Karpas-422 (cell line): ENCODE measurements around the gene CEP104. TPM values are rescaled to one million over a fixed set of nuclear protein-coding genes. Genes with fewer than 3 reads are reported as not detected.

Experiments
- DNase-seq: peaks from one replicate; pipeline ENCODE4 v3.0.0-alpha.2; 2015
- H2AFZ ChIP-seq: fragments of 200-600 bp; sonication (generic); 2 replicates; pipeline ENCODE4 v1.6.1; 2014; ENCODE audit warnings: antibody characterized with exemption, low read length, mixed read lengths
- H3K27ac ChIP-seq: fragments of 200-600 bp; sonication (generic); 2 replicates; pipeline ENCODE4 v1.5.1; 2014; ENCODE audit warnings: mild to moderate bottlenecking, low read length, moderate library complexity
- H3K27me3 ChIP-seq: fragments of 200-600 bp; sonication (generic); 2 replicates; pipeline ENCODE4 v1.6.1; 2014; ENCODE audit warnings: low read length, mixed read lengths
- H3K36me3 ChIP-seq: fragments of 200-600 bp; sonication (generic); 2 replicates; pipeline ENCODE4 v1.6.1; 2014; ENCODE audit warnings: low read length, mixed read lengths; ENCODE audit not compliant: insufficient read depth
- H3K4me1 ChIP-seq: fragments of 200-600 bp; sonication (generic); 2 replicates; pipeline ENCODE4 v1.6.1; 2014; ENCODE audit warnings: mild to moderate bottlenecking, low read length, mixed read lengths
- H3K4me2 ChIP-seq: fragments of 200-600 bp; sonication (generic); 2 replicates; pipeline ENCODE4 v1.6.1; 2014; ENCODE audit warnings: low read length, low read depth, mild to moderate bottlenecking; ENCODE audit not compliant: poor library complexity, severe bottlenecking
- H3K4me3 ChIP-seq: fragments of 200-600 bp; sonication (generic); 2 replicates; pipeline ENCODE4 v1.5.1; 2014; ENCODE audit warnings: mild to moderate bottlenecking, antibody characterized with exemption, low read length, mixed read lengths
- H3K79me2 ChIP-seq: fragments of 200-600 bp; sonication (generic); 2 replicates; pipeline ENCODE4 v1.6.1; 2014; ENCODE audit warnings: mild to moderate bottlenecking, low read length, mixed read lengths
- H3K9ac ChIP-seq: fragments of 200-600 bp; sonication (generic); 2 replicates; pipeline ENCODE4 v1.6.0; 2014; ENCODE audit warnings: low read length
- H3K9me2 ChIP-seq: fragments of 200-600 bp; sonication (generic), shearing (Covaris generic); replicated peaks from 2 replicates; pipeline ENCODE4 v1.6.0; 2014; ENCODE audit warnings: mild to moderate bottlenecking, low read length, moderate library complexity; ENCODE audit not compliant: insufficient read depth
- H3K9me3 ChIP-seq: fragments of 300-700, 200-600 bp; sonication (generic); 2 replicates; pipeline ENCODE4 v1.6.1; 2014; ENCODE audit warnings: low read length, mixed read lengths
- H4K20me1 ChIP-seq: fragments of 200-600 bp; sonication (generic); 2 replicates; pipeline ENCODE4 v1.6.1; 2014; ENCODE audit warnings: mild to moderate bottlenecking, antibody characterized with exemption, low read length, low read depth; ENCODE audit not compliant: insufficient read depth
- total RNA-seq: library from RNA; depleted of rRNA; stranded (reverse); fragments of >200 nt; shearing (Covaris generic); gene quantifications from 2 replicates; pipeline ENCODE4 v1.2.3, GENCODE V29; 2014; ENCODE audit warnings: low replicate concordance

CEP104 gene
- total RNA-seq, 1 experiment from 2014 or later: 19.9 TPM

GRCh38 chr1:3777647-3778589, 79.1 kb downstream of the CEP104 start:
- no peak for DNase-seq
- no peaks in the 10 kb centered on the region for H3K27me3 ChIP-seq
- no peak overlapping the region for H3K27ac ChIP-seq
- H3K9me3 ChIP-seq: no peaks in the 10 kb centered on the region
- H2AFZ ChIP-seq: no peak overlapping the region
- no peaks in the 10 kb centered on the region for H3K79me2 ChIP-seq
- H4K20me1 ChIP-seq: 0 out of 2 replicates have a peak, but pooled peaks cover 6% of the 10 kb centered on the region
- H3K4me2 ChIP-seq: no peak overlapping the region
- no peaks in the 10 kb centered on the region for H3K9me2 ChIP-seq
- peaks cover 8% of the 10 kb centered on the region for H3K4me1 ChIP-seq
- peaks cover 4% of the 10 kb centered on the region; the same call in 1 of the 2 replicates for H3K36me3 ChIP-seq
- no peak overlapping the region for H3K9ac ChIP-seq
- H3K4me3 ChIP-seq: no peak overlapping the region

- no peak overlapping the region for H2AFZ ChIP-seq
- no peaks in the 10 kb centered on the region for H3K36me3 ChIP-seq
- H3K9me3 ChIP-seq: no peaks in the 10 kb centered on the region
- H3K27ac ChIP-seq: no peak overlapping the region
- H3K27me3 ChIP-seq: no peaks in the 10 kb centered on the region
- H4K20me1 ChIP-seq: 0 out of 2 replicates have a peak, but pooled peaks cover 6% of the 10 kb centered on the region
- no peaks in the 10 kb centered on the region for H3K9me2 ChIP-seq
- H3K4me3 ChIP-seq: no peak overlapping the region
- no peak overlapping the region for H3K4me2 ChIP-seq
- DNase-seq: no peak
- H3K79me2 ChIP-seq: no peaks in the 10 kb centered on the region
- H3K4me1 ChIP-seq: peaks cover 12% of the 10 kb centered on the region
- H3K9ac ChIP-seq: no peak overlapping the region
Measured at GRCh38 chr1:3777078-3777547, 79.9 kb downstream of the CEP104 start.

- H3K27me3 ChIP-seq: no peaks in the 10 kb centered on the region
- H4K20me1 ChIP-seq: 0 out of 2 replicates have a peak, but pooled peaks cover 6% of the 10 kb centered on the region
- no peak overlapping the region for H3K4me3 ChIP-seq
- H3K9ac ChIP-seq: no peak overlapping the region
- H3K36me3 ChIP-seq: no peaks in the 10 kb centered on the region
- H3K79me2 ChIP-seq: no peaks in the 10 kb centered on the region
- H3K4me2 ChIP-seq: no peak overlapping the region
- no peaks in the 10 kb centered on the region for H3K9me2 ChIP-seq
- H3K9me3 ChIP-seq: no peaks in the 10 kb centered on the region
- no peak overlapping the region for H2AFZ ChIP-seq
- DNase-seq: no peak
- H3K4me1 ChIP-seq: peaks cover 20% of the 10 kb centered on the region
- H3K27ac ChIP-seq: no peak overlapping the region
Measured at GRCh38 chr1:3776231-3776961, 80.6 kb downstream of the CEP104 start.

- Histone ChIP-seq H3K36me3 (no peaks in the 10 kb centered on the region), H3K79me2 (no peaks in the 10 kb centered on the region), H4K20me1 (0 out of 2 replicates have a peak, but pooled peaks cover 6% of the 10 kb centered on the region), H2AFZ (no peak overlapping the region), H3K9me2 (no peaks in the 10 kb centered on the region), H3K27me3 (no peaks in the 10 kb centered on the region), H3K27ac (no peak overlapping the region), H3K9me3 (no peaks in the 10 kb centered on the region), H3K4me2 (no peak overlapping the region), H3K9ac (no peak overlapping the region), H3K4me1 (peaks cover 21% of the 10 kb centered on the region), H3K4me3 (no peak overlapping the region)
- peak; percentile 91 for DNase-seq
Measured at GRCh38 chr1:3775490-3776230, 81.4 kb downstream of the CEP104 start.

- Histone ChIP-seq H3K9me3 (no peaks in the 10 kb centered on the region), H3K36me3 (no peaks in the 10 kb centered on the region), H2AFZ (no peak overlapping the region), H4K20me1 (0 out of 2 replicates have a peak, but pooled peaks cover 6% of the 10 kb centered on the region), H3K79me2 (no peaks in the 10 kb centered on the region), H3K27me3 (no peaks in the 10 kb centered on the region), H3K9me2 (no peaks in the 10 kb centered on the region), H3K4me1 (peaks cover 21% of the 10 kb centered on the region), H3K4me3 (no peak overlapping the region), H3K4me2 (no peak overlapping the region), H3K9ac (no peak overlapping the region), H3K27ac (no peak overlapping the region)
- no peak for DNase-seq
Measured at GRCh38 chr1:3774946-3775489, 82.0 kb downstream of the CEP104 start.

- Histone ChIP-seq H3K9ac (no peak overlapping the region), H3K79me2 (no peaks in the 10 kb centered on the region), H3K4me1 (peaks cover 21% of the 10 kb centered on the region), H4K20me1 (0 out of 2 replicates have a peak, but pooled peaks cover 6% of the 10 kb centered on the region), H3K36me3 (no peaks in the 10 kb centered on the region), H3K9me3 (no peaks in the 10 kb centered on the region), H3K27ac (no peak overlapping the region), H3K4me2 (no peak overlapping the region), H3K27me3 (no peaks in the 10 kb centered on the region), H3K9me2 (no peaks in the 10 kb centered on the region), H3K4me3 (no peak overlapping the region), H2AFZ (no peak overlapping the region)
- no peak for DNase-seq
Measured at GRCh38 chr1:3774276-3774945, 82.6 kb downstream of the CEP104 start.

GRCh38 chr1:3773572-3774275, 83.3 kb downstream of the CEP104 start:
- H2AFZ ChIP-seq: no peak overlapping the region
- 0 out of 2 replicates have a peak, but pooled peaks cover 6% of the 10 kb centered on the region for H4K20me1 ChIP-seq
- H3K27me3 ChIP-seq: no peaks in the 10 kb centered on the region
- no peaks in the 10 kb centered on the region for H3K36me3 ChIP-seq
- no peaks in the 10 kb centered on the region for H3K9me3 ChIP-seq
- H3K79me2 ChIP-seq: no peaks in the 10 kb centered on the region
- no peaks in the 10 kb centered on the region for H3K9me2 ChIP-seq
- no peak overlapping the region for H3K4me3 ChIP-seq
- peaks cover 21% of the 10 kb centered on the region for H3K4me1 ChIP-seq
- no peak overlapping the region for H3K4me2 ChIP-seq
- H3K27ac ChIP-seq: no peak overlapping the region
- no peak overlapping the region for H3K9ac ChIP-seq
- DNase-seq: no peak
